ENCODE results near the gene ARHGAP4.

Gene ARHGAP4

GRCh38 chrX:153867671-153868070 is 58.4 kb downstream of the ARHGAP4 start:
- Histone ChIP-seq H3K4me3 (replicated peaks; ENCODE audit: insufficient read depth, low read length) (no peak overlapping the region), H3K27ac (replicated peaks) (no peak overlapping the region), H3K27me3 (ENCODE audit: insufficient read depth, poor library complexity, severe bottlenecking) (no peaks in the 10 kb centered on the region)
- DNase-seq (ENCODE audit: low read depth in 1 of 2, low spot score in 1 of 2), result no peak
- no peak for TF ChIP-seq GABPA (IDR thresholded peaks at IDR 0.05; ENCODE audit: low read depth)
- TF ChIP-seq, protein P1, sequence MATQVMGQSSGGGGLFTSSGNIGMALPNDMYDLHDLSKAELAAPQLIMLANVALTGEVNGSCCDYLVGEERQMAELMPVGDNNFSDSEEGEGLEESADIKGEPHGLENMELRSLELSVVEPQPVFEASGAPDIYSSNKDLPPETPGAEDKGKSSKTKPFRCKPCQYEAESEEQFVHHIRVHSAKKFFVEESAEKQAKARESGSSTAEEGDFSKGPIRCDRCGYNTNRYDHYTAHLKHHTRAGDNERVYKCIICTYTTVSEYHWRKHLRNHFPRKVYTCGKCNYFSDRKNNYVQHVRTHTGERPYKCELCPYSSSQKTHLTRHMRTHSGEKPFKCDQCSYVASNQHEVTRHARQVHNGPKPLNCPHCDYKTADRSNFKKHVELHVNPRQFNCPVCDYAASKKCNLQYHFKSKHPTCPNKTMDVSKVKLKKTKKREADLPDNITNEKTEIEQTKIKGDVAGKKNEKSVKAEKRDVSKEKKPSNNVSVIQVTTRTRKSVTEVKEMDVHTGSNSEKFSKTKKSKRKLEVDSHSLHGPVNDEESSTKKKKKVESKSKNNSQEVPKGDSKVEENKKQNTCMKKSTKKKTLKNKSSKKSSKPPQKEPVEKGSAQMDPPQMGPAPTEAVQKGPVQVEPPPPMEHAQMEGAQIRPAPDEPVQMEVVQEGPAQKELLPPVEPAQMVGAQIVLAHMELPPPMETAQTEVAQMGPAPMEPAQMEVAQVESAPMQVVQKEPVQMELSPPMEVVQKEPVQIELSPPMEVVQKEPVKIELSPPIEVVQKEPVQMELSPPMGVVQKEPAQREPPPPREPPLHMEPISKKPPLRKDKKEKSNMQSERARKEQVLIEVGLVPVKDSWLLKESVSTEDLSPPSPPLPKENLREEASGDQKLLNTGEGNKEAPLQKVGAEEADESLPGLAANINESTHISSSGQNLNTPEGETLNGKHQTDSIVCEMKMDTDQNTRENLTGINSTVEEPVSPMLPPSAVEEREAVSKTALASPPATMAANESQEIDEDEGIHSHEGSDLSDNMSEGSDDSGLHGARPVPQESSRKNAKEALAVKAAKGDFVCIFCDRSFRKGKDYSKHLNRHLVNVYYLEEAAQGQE (IDR thresholded peaks at IDR 0.05; ENCODE audit: insufficient replicate concordance, low read depth), result no peak
- TF ChIP-seq CTCF (IDR thresholded peaks at IDR 0.05; ENCODE audit: insufficient read depth, low read length), result no peak
- TF ChIP-seq SPI1 (IDR thresholded peaks at IDR 0.05; ENCODE audit: borderline replicate concordance, low read depth), result no peak
- no peak for TF ChIP-seq POLR2AphosphoS5 (IDR thresholded peaks at IDR 0.05; ENCODE audit: low read depth)

DNA sequence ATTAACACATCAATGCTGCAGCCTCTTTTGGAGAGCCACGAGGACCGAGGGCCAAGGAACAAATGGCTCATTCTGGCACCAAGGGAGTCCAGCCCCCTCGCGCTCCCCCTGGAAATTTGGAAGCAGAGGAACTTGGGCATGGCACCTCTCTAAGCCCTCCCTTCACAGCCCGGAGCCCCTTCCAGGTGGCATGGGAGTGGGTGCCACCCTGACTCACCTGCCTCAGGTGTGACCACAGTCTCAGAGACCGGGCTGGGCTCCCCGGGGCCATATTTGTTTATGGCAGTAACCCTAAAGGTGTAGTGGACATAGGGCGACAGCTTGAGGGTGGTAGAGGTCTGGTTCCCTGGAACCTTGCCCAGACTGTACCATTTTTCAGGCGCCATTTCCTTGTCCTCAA is 58.9 kb downstream of the ARHGAP4 start:
- Histone ChIP-seq H3K4me3 (replicated peaks; ENCODE audit: insufficient read depth, low read length) (no peak overlapping the region), H3K27me3 (ENCODE audit: insufficient read depth, poor library complexity, severe bottlenecking) (no peaks in the 10 kb centered on the region)
- TF ChIP-seq SPI1 (IDR thresholded peaks at IDR 0.05; ENCODE audit: borderline replicate concordance, low read depth) (no peak), CTCF (IDR thresholded peaks at IDR 0.05; ENCODE audit: insufficient read depth, low read length) (no peak), POLR2AphosphoS5 (IDR thresholded peaks at IDR 0.05; ENCODE audit: low read depth) (no peak), GABPA (IDR thresholded peaks at IDR 0.05; ENCODE audit: low read depth) (no peak)
- TF ChIP-seq, protein P1 (IDR thresholded peaks at IDR 0.05; ENCODE audit: insufficient replicate concordance, low read depth), result no peak

GRCh38 chrX:153866302-153867019 is 59.6 kb downstream of the ARHGAP4 start:
- Histone ChIP-seq H3K27me3 (ENCODE audit: insufficient read depth, poor library complexity, severe bottlenecking) (no peaks in the 10 kb centered on the region), H3K4me3 (replicated peaks; ENCODE audit: insufficient read depth, low read length) (no peak overlapping the region), H3K27ac (replicated peaks) (no peak overlapping the region)
- TF ChIP-seq POLR2AphosphoS5 (IDR thresholded peaks at IDR 0.05; ENCODE audit: low read depth) (no peak), CTCF (IDR thresholded peaks at IDR 0.05; ENCODE audit: insufficient read depth, low read length) (no peak), GABPA (IDR thresholded peaks at IDR 0.05; ENCODE audit: low read depth) (no peak), SPI1 (IDR thresholded peaks at IDR 0.05; ENCODE audit: borderline replicate concordance, low read depth) (no peak)
- TF ChIP-seq, protein P1 (IDR thresholded peaks at IDR 0.05; ENCODE audit: insufficient replicate concordance, low read depth), result no peak
- DNase-seq (ENCODE audit: low read depth in 1 of 2, low spot score in 1 of 2), result no peak

More for the DNA sequence above, 58.9 kb downstream of the ARHGAP4 start:
- DNase-seq (ENCODE audit: low read depth in 1 of 2, low spot score in 1 of 2), result no peak
- H3K27ac ChIP-seq (replicated peaks), result no peak overlapping the region
